Measurements from ENCODE around the gene USP32.
"Not testable (repeated sequence)": the region's sequence is repeated elsewhere in the genome, so short reads cannot be mapped to it uniquely, and the experiment has no call there.

DNA sequence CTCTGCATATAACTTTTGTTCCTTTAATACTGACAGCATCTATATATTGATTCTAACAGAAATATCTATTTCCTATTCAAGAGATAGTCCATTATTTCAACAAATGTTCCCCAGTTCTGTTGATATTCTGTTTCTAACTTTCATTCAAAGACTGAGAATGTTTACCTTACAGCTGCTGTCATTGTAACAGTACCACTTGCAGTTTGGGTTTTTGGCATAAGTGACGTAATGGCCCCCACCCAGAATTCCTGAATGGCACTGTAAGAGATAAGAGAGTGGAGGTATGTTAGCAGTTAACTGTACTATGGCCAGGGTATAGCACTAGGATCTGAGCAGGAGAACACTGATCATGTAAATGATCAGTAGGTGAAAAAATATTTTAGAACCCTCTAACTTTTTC is 211.6 kb downstream of the USP32 start:
- not testable (repeated sequence) for TF ChIP-seq TAF1 (IDR thresholded peaks at IDR 0.05; ENCODE audit: borderline replicate concordance, low read depth, low read length); POLR2A (IDR thresholded peaks at IDR 0.05; ENCODE audit: low read depth, low read length)

All from GM12892 (cell line).